Measurements from ENCODE around the gene SORBS2. TPM values are rescaled to one million over a fixed set of nuclear protein-coding genes. Genes with fewer than 3 reads are reported as not detected.

The SORBS2 gene
- total RNA-seq, 1 experiment from 2014 or later: 44.5 TPM

DNA sequence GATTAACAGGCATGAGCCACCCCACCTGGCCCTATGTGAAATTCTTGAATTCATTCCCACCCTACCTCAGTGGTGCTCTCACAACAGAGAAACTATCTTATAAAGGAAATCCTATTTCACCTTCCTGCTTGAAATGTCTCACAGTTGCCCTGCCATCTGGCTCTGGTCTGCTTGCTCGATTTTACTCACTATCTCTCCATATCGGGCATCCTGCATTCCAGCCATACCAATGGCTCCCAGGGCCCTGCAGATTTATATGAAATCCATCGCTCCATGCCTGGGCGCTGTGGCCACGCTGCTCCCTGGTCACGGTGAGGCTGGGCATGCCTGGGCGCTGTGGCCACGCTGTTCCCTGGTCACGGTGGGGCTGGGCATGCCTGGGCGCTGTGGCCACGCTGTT is 15.8 kb downstream of the SORBS2 start (continued):
- TF ChIP-seq, protein P1, sequence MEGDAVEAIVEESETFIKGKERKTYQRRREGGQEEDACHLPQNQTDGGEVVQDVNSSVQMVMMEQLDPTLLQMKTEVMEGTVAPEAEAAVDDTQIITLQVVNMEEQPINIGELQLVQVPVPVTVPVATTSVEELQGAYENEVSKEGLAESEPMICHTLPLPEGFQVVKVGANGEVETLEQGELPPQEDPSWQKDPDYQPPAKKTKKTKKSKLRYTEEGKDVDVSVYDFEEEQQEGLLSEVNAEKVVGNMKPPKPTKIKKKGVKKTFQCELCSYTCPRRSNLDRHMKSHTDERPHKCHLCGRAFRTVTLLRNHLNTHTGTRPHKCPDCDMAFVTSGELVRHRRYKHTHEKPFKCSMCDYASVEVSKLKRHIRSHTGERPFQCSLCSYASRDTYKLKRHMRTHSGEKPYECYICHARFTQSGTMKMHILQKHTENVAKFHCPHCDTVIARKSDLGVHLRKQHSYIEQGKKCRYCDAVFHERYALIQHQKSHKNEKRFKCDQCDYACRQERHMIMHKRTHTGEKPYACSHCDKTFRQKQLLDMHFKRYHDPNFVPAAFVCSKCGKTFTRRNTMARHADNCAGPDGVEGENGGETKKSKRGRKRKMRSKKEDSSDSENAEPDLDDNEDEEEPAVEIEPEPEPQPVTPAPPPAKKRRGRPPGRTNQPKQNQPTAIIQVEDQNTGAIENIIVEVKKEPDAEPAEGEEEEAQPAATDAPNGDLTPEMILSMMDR (IDR thresholded peaks at IDR 0.05): no peak
- TF ChIP-seq, protein P2, sequence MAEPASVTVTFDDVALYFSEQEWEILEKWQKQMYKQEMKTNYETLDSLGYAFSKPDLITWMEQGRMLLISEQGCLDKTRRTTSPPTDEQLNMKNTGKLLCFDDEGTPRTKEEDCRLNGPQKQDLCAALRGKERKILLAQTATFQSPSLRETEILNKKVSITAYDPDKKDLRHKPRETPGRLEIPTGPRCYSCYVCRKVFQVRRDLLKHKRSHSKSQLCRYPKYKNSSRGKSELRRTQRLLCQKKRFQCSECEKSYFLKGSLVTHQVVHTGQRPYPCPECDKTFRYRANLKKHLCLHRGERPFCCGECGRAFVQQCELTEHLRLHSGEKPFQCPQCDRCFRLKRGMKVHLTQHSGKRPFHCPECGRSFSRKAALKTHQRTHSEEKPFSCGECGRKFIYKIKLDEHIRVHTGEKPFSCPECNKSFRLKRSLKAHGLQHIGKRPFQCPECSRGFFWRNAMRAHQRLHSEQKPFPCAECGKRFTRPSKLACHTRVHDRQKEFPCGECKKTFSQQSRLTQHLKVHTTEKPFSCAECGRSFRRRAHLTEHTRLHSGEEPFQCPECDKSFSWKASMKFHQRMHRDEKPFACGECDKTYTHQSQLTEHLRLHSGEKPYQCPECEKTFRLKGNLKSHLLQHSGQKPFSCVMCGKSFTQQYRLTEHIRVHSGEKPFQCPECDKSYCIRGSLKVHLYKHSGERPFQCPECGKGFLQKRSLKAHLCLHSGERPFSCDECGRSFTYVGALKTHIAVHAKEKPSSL (CRISPR knock-in tag; conservative IDR thresholded peaks at IDR 0.05): no peak
- TF ChIP-seq, protein P3, sequence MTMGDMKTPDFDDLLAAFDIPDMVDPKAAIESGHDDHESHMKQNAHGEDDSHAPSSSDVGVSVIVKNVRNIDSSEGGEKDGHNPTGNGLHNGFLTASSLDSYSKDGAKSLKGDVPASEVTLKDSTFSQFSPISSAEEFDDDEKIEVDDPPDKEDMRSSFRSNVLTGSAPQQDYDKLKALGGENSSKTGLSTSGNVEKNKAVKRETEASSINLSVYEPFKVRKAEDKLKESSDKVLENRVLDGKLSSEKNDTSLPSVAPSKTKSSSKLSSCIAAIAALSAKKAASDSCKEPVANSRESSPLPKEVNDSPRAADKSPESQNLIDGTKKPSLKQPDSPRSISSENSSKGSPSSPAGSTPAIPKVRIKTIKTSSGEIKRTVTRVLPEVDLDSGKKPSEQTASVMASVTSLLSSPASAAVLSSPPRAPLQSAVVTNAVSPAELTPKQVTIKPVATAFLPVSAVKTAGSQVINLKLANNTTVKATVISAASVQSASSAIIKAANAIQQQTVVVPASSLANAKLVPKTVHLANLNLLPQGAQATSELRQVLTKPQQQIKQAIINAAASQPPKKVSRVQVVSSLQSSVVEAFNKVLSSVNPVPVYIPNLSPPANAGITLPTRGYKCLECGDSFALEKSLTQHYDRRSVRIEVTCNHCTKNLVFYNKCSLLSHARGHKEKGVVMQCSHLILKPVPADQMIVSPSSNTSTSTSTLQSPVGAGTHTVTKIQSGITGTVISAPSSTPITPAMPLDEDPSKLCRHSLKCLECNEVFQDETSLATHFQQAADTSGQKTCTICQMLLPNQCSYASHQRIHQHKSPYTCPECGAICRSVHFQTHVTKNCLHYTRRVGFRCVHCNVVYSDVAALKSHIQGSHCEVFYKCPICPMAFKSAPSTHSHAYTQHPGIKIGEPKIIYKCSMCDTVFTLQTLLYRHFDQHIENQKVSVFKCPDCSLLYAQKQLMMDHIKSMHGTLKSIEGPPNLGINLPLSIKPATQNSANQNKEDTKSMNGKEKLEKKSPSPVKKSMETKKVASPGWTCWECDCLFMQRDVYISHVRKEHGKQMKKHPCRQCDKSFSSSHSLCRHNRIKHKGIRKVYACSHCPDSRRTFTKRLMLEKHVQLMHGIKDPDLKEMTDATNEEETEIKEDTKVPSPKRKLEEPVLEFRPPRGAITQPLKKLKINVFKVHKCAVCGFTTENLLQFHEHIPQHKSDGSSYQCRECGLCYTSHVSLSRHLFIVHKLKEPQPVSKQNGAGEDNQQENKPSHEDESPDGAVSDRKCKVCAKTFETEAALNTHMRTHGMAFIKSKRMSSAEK (CRISPR knock-in tag; IDR thresholded peaks at IDR 0.05; ENCODE audit: borderline replicate concordance): no peak
- no peak for TF ChIP-seq JUN (CRISPR knock-in tag; IDR thresholded peaks at IDR 0.05)
- TF ChIP-seq GTF2I (CRISPR knock-in tag; conservative IDR thresholded peaks at IDR 0.05): no peak
- TF ChIP-seq TCF7 (CRISPR knock-in tag; IDR thresholded peaks at IDR 0.05; ENCODE audit: low read depth): no peak

DNA sequence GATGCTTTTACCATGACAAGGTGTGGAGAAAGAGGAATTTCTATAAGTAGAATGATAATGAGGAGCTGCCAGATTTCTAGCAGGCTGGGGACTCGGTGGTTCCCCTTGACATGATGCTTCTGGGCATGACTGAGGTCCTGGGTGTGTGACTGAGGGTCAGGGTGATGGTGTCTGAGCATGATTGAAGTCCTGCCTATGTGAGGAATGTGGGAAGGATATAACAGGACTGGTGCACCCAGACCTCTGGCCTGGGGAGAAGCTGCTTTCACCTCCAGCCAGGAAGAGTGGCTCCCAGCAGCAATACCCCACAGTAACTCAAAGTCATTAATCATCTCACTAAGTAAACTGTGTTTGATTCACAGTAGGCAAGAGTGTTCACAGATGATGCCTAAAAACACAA is 17.4 kb downstream of the SORBS2 start:
- Mint-ChIP-seq H3K9me3 (no peaks in the 10 kb centered on the region), H3K27ac (no peak overlapping the region), H3K36me3 (no peaks in the 10 kb centered on the region), H3K4me3 (no peak overlapping the region), H3K4me1 (peaks cover 6% of the 10 kb centered on the region; the same call in 1 of the 2 replicates), H3K27me3 (ENCODE audit: low read depth) (no peaks in the 10 kb centered on the region)
- ATAC-seq (no peak), DNase-seq (ENCODE audit: low spot score) (no peak)
- ChIA-PET POLR2A (no interaction called here), CTCF (interaction anchor here (0.9 to 1.0 kb wide), 2 partner anchors 227 to 244 kb away, joined by 3 read pairs; no protein-coding TSS in a partner anchor)
- TF ChIP-seq, protein P4, sequence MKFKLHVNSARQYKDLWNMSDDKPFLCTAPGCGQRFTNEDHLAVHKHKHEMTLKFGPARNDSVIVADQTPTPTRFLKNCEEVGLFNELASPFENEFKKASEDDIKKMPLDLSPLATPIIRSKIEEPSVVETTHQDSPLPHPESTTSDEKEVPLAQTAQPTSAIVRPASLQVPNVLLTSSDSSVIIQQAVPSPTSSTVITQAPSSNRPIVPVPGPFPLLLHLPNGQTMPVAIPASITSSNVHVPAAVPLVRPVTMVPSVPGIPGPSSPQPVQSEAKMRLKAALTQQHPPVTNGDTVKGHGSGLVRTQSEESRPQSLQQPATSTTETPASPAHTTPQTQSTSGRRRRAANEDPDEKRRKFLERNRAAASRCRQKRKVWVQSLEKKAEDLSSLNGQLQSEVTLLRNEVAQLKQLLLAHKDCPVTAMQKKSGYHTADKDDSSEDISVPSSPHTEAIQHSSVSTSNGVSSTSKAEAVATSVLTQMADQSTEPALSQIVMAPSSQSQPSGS (CRISPR knock-in tag; IDR thresholded peaks at IDR 0.05; ENCODE audit: borderline replicate concordance, low read depth): no peak
- TF ChIP-seq, protein P5, sequence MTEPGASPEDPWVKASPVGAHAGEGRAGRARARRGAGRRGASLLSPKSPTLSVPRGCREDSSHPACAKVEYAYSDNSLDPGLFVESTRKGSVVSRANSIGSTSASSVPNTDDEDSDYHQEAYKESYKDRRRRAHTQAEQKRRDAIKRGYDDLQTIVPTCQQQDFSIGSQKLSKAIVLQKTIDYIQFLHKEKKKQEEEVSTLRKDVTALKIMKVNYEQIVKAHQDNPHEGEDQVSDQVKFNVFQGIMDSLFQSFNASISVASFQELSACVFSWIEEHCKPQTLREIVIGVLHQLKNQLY (CRISPR knock-in tag; IDR thresholded peaks at IDR 0.05): no peak
- TF ChIP-seq TEAD1 (CRISPR knock-in tag; IDR thresholded peaks at IDR 0.05) (no peak), MYBL2 (CRISPR knock-in tag; IDR thresholded peaks at IDR 0.05) (no peak), NFATC4 (CRISPR knock-in tag; IDR thresholded peaks at IDR 0.05) (no peak), RELA (CRISPR knock-in tag; IDR thresholded peaks at IDR 0.05; ENCODE audit: borderline replicate concordance) (no peak), SMAD4 (CRISPR knock-in tag; IDR thresholded peaks at IDR 0.05) (no peak), HMGA2 (CRISPR knock-in tag; IDR thresholded peaks at IDR 0.05) (no peak), ZBTB21 (CRISPR knock-in tag; IDR thresholded peaks at IDR 0.05; ENCODE audit: borderline replicate concordance) (no peak), RORB (CRISPR knock-in tag; IDR thresholded peaks at IDR 0.05) (no peak), ELF4 (CRISPR knock-in tag; IDR thresholded peaks at IDR 0.05; ENCODE audit: low read depth) (no peak), ZNF263 (CRISPR knock-in tag; IDR thresholded peaks at IDR 0.05; ENCODE audit: low read depth) (no peak), JUN (CRISPR knock-in tag; IDR thresholded peaks at IDR 0.05) (no peak)
- TF ChIP-seq, protein P6, sequence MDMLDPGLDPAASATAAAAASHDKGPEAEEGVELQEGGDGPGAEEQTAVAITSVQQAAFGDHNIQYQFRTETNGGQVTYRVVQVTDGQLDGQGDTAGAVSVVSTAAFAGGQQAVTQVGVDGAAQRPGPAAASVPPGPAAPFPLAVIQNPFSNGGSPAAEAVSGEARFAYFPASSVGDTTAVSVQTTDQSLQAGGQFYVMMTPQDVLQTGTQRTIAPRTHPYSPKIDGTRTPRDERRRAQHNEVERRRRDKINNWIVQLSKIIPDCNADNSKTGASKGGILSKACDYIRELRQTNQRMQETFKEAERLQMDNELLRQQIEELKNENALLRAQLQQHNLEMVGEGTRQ (CRISPR knock-in tag; IDR thresholded peaks at IDR 0.05): no peak
- TF ChIP-seq, protein P3 (CRISPR knock-in tag; IDR thresholded peaks at IDR 0.05; ENCODE audit: borderline replicate concordance): no peak
- TF ChIP-seq, protein P7, sequence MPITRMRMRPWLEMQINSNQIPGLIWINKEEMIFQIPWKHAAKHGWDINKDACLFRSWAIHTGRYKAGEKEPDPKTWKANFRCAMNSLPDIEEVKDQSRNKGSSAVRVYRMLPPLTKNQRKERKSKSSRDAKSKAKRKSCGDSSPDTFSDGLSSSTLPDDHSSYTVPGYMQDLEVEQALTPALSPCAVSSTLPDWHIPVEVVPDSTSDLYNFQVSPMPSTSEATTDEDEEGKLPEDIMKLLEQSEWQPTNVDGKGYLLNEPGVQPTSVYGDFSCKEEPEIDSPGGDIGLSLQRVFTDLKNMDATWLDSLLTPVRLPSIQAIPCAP (CRISPR knock-in tag; IDR thresholded peaks at IDR 0.05): no peak

Data from WTC11 (cell line).